EH (cell line): ENCODE data around the gene FAM131A.
"Not testable (repeated sequence)": the region's sequence is repeated elsewhere in the genome, so short reads cannot be mapped to it uniquely, and the experiment has no call there.

Experiments used
- DNase-seq: peaks from one replicate; pipeline ENCODE4 v3.0.0-alpha.2; 2015; ENCODE audit warnings: low read depth

The FAM131A gene

DNA sequence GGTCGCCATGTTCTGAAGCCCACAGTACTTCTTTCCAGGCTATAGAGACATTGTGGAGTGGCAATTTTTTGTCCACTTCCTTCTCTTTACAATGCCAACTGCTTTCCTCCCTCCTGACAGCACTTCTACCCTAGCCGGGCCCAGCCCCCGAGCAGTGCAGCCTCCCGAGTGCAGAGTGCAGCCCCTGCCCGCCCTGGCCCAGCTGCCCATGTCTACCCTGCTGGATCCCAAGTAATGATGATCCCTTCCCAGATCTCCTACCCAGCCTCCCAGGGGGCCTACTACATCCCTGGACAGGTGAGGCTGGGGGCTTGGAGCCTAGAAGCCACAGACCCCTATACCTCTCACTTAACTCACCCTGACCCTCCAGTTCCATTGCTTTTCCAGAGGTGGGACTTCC lies 20.2 kb upstream of the FAM131A start:
- no peak for DNase-seq

DNA sequence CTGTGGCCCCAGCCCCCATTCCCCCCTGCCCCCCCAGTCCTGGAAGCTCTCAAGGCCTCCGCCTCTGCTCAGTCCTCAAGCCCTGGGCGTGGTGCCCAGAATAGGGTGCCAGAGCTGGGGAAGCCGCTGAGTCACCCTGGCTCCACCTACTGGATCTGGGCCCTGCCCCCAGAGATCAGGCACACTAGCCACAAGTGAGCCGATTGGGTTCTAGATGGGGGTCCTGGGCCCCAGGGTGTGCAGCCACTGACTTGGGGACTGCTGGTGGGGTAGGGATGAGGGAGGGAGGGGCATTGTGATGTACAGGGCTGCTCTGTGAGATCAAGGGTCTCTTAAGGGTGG lies 17.3 kb upstream of the FAM131A start:
- DNase-seq, result peak; percentile 98

DNA sequence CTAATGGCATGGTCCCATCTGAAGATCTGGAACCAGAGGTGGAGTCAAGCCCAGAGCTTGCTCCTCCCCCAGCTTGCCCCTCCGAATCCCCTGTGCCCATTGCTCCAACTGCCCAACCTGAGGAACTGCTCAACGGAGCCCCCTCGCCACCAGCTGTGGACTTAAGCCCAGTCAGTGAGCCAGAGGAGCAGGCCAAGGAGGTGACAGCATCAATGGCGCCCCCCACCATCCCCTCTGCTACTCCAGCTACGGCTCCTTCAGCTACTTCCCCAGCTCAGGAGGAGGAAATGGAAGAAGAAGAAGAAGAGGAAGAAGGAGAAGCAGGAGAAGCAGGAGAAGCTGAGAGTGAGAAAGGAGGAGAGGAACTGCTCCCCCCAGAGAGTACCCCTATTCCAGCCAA lies 15.7 kb upstream of the FAM131A start:
- DNase-seq, result no peak

DNA sequence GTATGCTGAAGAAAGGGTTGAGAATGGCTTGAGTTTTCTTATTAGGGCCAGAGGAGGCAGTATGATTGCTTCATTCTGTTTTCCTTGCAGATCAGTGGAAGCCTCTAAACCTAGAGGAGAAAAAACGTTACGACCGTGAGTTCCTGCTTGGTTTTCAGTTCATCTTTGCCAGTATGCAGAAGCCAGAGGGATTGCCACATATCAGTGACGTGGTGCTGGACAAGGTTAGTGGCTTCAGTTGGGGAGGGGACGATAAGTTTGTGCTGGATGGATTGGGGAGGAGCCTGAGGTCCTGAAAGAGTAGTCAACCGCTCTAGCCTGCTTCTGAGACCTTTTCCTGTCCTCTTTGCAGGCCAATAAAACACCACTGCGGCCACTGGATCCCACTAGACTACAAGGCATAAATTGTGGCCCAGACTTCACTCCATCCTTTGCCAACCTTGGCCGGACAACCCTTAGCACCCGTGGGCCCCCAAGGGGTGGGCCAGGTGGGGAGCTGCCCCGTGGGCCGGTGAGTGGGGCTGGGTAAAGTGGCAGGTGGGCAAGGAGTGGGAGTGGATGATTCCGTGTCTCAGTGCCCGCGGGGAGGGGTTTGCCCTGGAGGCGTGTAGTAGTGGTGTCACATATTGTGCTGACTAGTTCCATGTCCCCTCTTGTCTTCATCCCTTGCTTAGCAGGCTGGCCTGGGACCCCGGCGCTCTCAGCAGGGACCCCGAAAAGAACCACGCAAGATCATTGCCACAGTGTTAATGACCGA lies 14.5 kb upstream of the FAM131A start:
- DNase-seq, result no peak

DNA sequence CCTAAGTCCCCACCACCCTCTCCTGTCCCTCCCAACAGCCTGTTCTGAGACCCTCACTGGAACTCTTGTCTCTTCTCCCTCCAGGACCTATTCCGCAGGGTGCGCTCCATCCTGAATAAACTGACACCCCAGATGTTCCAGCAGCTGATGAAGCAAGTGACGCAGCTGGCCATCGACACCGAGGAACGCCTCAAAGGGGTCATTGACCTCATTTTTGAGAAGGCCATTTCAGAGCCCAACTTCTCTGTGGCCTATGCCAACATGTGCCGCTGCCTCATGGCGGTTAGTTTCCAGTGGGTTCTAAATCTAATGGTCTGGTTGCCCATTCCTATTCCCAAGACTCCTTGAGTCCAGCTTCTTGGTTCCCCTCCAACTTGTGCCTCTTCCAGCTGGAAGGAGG lies 13.7 kb upstream of the FAM131A start:
- DNase-seq, result no peak

DNA sequence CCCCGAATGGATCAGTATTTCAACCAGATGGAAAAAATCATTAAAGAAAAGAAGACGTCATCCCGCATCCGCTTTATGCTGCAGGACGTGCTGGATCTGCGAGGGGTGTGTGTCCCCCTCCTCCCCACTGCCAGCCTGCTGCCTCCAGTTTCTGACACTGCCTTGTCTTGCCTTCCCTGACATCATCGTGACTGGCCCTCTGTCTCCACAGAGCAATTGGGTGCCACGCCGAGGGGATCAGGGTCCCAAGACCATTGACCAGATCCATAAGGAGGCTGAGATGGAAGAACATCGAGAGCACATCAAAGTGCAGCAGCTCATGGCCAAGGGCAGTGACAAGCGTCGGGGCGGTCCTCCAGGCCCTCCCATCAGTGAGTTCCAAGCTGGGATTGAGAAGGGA lies 12.1 kb upstream of the FAM131A start:
- DNase-seq, result no peak

DNA sequence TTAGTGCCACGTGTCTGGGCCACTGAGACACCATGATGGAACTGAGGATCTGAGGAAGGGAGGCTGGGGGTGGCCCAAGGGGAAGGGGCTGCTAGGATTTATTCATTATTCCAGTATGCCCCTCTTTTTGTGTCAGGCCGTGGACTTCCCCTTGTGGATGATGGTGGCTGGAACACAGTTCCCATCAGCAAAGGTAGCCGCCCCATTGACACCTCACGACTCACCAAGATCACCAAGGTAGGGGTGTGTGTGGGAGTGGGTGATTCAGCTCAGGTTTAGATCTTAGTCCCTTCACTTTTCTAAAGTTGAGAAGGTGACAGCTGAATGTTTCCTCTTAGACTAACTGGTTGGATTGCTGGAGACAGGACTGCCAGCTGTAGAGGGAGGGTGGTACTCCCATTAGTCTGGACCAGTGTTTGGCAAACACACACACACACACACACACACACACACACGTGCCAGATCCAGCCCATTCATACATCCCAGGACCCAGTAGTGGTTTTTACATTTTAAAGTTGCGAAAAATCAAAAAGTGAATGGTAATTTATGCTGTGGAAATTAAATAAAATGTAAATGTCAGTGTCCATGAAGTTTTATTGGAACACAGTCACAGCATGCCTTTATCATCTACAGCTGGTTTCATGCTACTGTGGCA lies 11.6 kb upstream of the FAM131A start:
- DNase-seq, result no peak

DNA sequence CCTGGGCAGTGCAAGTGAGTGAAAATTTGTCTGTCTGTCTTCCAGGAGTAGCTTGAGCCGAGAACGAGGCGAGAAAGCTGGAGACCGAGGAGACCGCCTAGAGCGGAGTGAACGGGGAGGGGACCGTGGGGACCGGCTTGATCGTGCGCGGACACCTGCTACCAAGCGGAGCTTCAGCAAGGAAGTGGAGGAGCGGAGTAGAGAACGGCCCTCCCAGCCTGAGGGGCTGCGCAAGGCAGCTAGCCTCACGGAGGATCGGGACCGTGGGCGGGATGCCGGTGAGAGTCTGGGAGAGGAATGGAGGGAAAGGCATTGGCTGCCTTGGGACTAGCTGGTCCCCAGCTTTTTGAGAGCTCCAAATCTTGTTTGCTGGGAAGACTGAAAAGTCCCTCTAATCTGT lies 10.2 kb upstream of the FAM131A start:
- no peak for DNase-seq

DNA sequence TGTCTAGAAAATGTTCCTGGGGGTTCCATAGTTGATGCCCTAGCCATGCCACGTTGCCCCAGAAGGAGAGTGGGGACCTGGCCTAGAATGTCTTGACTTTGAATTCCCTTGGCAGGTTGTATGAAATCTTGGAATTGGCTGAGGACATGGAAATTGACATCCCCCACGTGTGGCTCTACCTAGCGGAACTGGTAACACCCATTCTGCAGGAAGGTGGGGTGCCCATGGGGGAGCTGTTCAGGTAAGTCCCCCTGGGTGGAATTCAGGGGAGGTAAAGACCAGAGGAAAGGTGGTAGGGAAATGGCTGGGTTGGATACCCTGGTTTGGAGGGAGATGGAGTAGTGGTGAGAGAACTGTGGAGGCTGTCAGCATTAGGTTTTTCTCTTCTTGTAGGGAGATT lies 8.9 kb upstream of the FAM131A start:
- no peak for DNase-seq

DNA sequence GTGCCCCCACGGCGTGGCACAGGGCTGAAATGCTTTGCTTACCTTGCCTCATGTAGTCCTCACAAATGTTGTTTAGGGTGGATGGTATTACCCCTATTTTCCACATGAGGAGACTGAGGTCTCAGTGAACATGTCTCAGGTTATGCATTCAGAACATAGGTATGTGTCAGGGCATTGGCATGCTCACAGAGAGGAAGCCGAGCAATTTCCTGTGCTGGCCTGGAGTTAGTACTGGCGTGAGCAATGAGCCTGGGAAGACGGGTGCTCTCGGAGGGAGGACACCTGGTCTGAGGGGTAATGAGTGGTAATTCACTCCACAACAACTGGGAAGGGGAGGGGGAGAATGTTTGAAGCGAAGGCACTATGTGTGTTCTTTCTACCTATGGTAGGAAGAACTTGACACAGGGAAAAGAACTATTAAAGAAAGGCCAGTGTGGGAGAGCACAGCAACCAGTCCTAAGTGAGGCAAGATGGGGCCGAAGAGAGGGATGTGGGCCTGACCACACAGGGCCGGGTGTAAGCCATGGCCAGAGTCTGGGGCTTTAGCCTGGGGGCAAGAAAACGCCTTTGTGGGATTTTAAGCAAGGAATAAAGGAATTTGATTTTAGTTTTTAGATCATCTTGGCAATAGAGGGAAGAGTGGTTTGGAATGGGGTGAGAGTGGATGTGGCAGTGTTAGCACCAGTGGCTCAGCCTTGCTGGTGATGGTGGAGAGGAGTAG lies 4.9 kb upstream of the FAM131A start:
- DNase-seq, result peak; percentile 95

DNA sequence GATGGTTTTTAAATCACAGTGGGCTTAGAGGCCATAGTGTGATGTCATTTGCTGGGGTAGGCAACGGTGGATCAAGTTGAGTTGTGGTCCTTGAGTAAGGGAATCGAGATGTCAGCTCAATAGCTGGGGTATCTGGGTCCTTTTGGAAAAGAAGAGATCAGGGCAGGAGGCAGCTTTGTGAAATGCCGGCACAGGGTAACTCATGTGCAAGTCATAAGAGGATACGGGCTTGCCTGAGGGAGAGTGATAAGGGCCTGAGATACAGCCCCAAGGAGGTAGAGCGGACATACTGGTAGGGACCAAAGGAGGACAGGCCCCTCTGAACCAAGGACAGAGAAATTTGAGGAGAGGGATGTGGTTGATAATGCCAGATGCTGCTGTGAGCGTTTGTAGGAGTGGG lies 4.2 kb upstream of the FAM131A start:
- DNase-seq, result no peak

DNA sequence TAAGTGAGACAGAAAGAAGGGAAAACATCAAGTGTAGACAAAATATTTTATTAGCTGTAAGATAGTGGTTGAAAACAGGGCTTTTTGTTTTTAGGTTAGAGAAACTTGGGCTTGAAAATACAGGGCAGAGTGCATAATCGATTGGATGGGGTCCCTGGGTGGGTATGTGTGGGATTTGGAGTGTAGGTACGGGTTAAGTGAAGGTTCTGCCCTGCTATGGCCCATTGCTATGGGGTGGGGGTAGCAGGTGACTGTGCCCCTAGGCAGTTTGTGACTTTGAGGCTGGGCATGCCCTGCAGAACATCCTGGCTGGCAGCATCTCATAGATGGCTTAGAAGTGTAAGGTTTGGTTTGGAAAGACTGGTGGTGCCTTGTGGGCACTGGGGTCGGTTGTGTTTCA lies 3.7 kb upstream of the FAM131A start:
- no peak for DNase-seq

DNA sequence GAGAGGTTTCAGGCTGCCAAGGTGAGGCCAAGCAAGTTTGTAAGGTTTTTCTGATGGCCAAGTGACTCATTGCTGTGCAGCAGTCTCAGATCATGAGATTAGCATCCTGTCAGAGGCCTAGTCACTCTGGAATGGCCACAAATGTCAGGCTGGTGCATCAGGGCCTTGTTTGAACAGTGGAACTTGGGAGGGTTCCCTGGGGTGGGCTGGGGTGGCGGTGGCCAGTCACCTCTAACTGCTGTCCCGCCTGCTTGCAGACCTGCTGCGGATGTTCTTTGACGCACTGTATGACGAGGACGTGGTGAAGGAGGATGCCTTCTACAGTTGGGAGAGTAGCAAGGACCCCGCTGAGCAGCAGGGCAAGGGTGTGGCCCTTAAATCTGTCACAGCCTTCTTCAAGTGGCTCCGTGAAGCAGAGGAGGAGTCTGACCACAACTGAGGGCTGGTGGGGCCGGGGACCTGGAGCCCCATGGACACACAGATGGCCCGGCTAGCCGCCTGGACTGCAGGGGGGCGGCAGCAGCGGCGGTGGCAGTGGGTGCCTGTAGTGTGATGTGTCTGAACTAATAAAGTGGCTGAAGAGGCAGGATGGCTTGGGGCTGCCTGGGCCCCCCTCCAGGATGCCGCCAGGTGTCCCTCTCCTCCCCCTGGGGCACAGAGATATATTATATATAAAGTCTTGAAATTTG lies 2.8 kb upstream of the FAM131A start:
- peak; percentile 87 for DNase-seq

DNA sequence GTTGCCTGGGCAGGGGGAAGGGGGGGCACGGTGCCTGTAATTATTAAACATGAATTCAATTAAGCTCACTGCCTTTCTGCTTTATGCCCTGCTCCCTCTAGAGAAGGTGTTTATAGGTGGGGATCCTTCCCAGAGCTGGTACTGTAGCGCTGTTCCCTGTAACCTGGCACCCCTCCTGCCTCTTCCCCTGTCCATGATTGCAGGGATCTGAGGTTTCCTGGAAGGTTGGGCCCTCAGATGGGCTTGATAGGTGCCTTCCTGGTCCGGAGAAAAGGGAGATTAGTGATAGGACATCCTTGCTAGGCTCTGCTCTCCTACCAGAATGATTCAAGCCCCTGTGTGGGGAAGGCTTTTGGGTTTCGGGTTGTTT lies 2.1 kb upstream of the FAM131A start:
- no peak for DNase-seq

DNA sequence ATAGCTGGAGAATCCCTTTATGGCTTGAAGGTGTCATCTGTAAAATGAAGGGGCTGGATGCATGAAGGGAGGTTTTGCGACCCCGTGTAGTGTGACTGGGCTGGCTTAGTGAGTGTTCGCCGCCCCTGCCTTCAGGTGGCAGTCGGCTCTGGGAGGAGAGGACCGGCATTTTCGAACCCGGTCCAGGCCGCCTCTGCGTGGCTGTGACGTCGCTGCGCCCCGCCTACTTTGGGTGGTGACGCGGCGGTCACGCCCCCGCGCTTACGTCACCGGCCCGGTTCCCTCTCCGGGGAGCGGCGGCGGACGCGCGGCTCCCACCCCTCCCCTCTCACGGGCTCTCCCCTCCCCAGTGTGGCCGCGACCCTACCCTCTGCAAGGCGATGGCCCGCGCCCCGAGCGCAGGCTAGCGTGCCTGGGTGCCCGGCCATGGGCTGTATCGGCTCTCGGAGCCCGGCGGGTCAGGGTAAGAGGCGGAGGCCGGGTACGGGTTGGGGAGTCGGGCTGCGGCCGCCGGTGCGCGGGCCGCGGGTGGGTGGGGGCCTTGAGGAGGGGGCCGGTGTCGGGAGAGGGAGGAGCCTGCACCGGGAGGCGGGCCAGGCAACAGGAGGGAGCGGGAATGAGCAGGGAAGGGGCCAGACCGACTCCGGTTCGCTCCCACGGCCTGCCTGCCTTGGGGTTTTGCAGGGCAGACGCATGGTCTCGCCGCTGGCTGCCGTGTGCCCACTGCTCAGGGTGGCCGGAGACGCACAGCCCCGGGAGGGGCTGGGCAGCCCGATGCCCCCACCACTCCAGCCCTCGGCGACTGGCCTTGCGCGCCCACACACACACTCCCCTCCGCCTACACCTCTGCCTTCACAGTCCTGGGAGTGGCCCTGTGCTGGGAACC lies 1.5 kb upstream of the FAM131A start:
- peak; percentile 75 for DNase-seq

DNA sequence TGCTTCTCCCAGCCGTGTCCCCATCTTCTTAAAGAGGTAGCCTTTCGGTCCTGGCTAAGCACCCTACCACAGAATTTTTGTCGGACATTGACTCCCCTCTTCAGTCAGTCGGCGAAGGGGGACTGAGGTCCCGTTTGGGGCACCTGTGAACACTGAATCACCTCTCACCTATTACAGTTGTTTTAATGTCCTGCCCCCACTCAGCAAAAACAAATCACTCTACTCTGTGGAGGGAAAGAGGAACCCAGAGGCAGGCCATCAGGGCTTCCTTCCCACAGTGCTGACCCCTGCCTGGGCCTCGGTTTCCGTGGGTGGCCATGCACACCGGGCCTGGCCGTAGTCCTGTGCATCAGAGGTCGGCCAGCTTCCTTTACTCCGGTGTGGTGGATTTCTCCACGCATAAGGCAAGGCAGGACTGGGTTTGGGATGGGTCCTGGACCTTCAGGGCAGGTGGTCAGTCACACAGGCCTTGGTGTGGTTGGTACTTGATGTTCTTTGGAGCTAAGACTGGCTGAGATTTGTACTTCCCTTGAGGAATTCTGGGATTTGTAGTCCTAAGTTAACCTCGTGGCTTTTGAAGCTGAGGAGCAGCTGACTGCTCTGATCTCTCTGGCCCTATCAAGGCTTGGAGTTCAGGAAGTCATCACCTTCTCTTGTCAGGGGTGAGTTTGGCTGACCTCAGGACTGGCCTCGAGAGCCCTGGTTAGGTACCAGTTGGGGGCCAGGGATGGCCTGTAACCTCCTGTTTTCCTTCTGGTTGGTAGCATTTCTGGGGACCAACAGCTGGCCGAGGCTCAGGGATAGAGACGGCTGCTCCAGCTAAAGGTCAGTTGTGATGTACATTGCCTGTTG lies 627 bp upstream of the FAM131A start:
- DNase-seq, result peak; percentile 69

DNA sequence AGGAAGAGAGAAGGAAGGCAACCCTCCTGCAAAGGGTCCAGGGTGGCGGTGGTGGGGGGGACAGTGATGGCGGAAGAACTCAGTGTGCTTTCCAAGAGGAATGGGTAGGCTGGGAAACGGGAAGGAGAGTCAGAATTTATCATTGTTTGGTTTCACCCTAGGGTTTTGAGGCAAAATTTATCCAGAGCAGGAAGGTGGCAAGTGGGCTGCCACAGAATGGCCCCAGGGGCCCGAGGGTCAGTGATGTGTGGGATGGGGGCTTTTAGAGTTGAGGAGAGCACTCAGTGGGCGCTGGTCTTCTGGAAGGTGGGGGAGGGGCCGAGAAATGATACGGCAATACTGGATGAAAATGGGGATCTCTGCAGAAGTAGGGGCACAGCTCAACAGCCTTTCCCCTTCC lies 581 bp downstream of the FAM131A start:
- DNase-seq, result no peak

DNA sequence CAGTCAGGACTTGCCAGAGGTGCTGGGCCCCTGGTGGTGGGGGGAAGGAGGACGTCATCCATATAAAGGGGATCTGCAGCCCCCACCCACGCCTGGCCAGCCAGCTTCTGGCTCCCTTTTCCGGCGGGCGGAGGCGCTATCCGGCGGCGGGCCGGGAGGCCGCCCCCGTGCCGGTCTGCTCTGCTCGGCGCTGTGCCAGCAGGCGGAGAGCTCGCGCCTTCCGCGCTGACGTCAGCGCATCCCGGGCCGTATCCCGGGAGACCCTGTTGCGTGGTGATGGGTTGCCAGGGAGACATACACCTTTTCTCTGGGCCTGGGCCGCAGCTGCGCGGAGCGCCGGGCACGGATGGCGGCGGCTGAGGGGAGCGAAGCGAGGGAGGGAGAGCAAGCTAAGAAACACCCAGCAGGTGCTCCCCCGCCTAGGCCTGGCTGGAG lies 1.1 kb downstream of the FAM131A start:
- peak; percentile 45 for DNase-seq

DNA sequence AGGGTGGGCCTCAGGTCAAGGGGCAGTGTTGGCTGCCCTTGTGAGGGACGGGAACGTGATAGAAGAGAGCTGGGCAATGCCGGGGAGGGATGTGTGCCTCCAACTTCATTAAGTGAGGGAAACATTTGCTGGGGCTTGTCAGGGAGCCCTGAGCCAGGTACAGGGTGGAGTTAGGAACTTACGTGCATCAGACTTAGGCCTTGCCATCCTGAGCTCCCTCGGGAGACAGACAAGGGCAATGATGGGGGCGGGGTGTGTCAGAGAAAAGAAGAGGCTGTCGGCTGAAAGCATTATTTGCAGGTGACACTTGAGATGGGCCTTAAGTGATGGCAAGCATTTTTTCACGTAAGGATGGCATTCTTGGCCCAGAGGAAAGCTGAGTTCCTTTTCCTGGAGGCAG lies 1.6 kb downstream of the FAM131A start:
- DNase-seq, result no peak

DNA sequence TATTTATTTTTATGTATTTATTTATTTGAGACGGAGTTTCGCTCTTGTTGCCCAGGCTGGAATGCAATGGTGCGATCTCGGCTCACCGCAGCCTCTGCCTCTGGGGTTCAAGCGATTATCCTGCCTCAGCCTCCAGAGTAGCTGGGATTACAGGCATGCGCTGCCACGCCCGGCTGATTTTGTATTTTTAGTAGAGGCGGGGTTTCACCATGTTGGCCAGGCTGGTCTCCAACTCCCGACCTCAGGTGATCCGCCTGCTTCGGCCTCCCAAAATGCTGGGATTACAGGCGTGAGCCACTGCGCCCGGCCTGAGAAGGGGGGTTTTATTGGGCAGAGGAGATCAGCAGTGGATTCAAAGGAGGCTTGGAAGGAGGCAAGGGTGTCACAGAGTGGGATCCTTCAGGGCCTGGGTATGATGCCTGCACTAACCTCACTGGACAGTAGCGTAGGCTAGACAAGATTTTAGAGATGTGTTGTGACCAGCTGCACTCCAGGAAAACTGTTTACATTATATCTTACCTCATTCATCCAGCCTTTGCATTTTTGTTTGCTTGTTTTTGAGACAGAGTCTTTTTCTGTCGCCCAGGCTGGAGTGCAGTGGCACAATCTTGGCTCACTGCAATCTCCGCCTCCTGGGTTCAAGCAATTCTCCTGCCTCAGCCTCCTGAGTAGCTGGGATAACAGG lies 2.2 kb downstream of the FAM131A start:
- not testable (repeated sequence) for DNase-seq
